ENCODE data around the gene SLIT1. TPM values are rescaled to one million over a fixed set of nuclear protein-coding genes. Genes with fewer than 3 reads are reported as not detected.
A peak's percentile ranks its signal among the peaks of the same experiment; 100 is the strongest.
"Not testable (repeated sequence)": the region's sequence is repeated elsewhere in the genome, so short reads cannot be mapped to it uniquely, and the experiment has no call there.

SLIT1 gene
- total RNA-seq, 1 donor from 2014 or later, result 0.26 TPM

DNA sequence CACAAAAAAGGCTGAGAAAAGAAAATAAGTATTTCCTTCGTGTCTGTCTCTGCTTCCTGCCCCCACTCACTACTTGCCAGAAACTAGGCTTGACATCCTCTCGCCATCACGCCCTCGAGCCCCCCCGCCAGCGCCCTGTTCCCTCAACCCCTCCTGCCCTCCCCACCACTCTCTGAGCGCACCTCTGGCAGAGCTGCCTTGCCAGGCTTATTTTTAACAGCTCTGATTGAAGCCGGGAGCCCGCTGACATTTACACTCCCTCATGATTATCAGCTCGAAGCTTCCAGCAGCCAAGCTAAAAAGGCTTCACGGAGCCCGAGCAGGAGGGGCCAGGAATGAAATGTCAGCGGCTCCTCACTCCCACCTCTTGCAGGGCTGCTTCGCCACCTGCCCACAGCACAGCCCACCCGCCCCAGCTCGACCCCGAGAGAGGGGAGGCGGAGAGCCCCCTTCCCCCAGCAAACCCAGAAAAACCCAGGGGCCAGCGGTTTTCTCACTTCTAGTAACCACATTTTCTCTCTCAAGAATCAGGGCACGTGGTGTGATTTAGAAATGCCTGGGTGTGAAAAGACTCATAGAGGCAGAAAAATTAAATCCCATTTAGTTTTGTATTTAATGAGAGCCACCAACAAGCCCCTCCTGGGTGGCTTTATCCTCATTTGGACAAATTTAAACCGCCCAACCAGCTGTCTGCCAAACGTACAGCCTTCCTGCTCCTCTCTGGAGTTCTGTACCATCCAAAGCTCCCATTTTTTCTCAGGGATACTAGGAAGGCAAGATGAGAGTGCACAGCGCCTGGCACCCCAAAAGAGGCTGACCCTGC lies 89.3 kb downstream of the SLIT1 start:
- Mint-ChIP-seq H3K27me3 (peaks cover 25% of the 10 kb centered on the region), H3K4me1 (no peaks in the 10 kb centered on the region), H3K27ac (no peak overlapping the region), H3K36me3 (ENCODE audit: low read depth) (no peaks in the 10 kb centered on the region), H3K4me3 (no peak overlapping the region), H3K9me3 (no peaks in the 10 kb centered on the region)
- intact Hi-C loops (cut with micrococcal nuclease), result no loop called here
- no peak for DNase-seq

DNA sequence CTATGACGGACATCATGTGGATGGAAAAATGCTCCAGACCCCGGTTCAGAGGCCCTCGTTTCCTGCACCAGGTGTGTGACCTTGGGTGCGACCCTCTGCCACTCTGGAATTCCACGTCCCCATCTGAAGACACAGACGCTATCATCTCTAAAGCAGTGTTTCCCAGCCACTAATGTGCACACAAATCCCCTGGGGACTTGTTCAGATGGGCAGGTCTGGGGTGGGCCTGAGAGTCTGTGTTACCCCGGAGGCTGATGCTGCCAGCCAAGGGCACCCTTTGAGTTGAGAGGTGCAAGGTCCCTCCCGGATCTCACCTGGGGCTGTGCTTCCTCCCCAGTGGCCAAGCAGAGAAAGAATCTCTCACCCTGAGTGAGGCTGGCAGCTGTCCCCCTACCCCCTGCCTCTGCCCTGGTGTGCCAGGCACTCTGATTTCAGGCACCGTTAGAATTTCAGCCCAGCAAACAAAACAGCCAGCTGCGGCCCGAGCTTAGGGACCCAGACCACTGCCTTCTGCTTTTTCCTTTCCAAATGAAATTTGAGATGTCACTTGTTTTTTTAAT lies 90.0 kb downstream of the SLIT1 start:
- DNase-seq, result no peak
- intact Hi-C loops (cut with micrococcal nuclease), result no loop called here
- Mint-ChIP-seq H3K27ac (no peak overlapping the region), H3K4me3 (no peak overlapping the region), H3K27me3 (peaks cover 30% of the 10 kb centered on the region), H3K4me1 (no peaks in the 10 kb centered on the region), H3K9me3 (no peaks in the 10 kb centered on the region), H3K36me3 (ENCODE audit: low read depth) (no peaks in the 10 kb centered on the region)

DNA sequence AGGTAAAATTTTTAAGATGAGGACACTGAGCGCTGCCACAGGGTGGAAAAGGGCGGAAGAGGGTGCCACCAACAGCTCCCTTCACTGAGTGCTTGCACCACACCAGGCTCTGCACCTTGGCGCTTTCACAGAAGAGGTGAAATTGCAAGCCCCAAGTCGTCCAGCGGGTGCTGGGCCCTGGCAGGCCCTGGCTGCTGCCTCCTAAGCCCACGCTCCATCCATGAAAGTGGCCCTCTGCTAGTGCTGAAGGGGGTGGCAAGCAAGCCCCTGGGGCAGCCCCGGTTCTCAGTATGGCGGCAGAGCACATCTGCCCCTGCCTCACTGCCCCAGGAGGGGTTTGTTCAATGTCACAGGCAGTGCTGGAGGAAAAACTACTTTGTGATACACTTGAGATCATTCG lies 95.1 kb downstream of the SLIT1 start:
- Mint-ChIP-seq H3K27ac (no peak overlapping the region), H3K36me3 (ENCODE audit: low read depth) (no peaks in the 10 kb centered on the region), H3K9me3 (no peaks in the 10 kb centered on the region), H3K4me1 (no peaks in the 10 kb centered on the region), H3K4me3 (no peak overlapping the region), H3K27me3 (peaks cover 46% of the 10 kb centered on the region)
- intact Hi-C loops (cut with micrococcal nuclease), result no loop called here
- no peak for DNase-seq

DNA sequence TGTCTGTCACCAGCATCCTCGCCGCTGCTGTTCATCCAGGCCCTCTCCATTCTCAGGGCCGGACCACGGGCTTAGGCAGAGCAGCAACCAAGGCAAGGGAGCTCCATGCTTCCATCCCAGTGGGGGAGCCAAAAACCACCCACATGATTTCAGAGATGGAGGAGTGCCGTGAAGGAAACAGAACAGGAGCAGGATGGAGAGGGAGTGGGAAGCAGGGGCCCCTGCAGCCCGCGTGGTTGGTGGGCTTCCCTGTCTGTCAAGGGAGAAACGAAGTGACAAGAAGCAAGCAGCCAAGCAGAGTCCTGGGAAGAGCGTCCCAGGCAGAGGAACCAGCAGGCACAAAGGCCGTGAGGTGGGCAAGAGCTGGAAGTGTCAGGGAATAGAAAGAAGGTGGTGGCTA lies 95.7 kb downstream of the SLIT1 start:
- H3K27me3 Mint-ChIP-seq, result peaks cover 42% of the 10 kb centered on the region
- H3K4me1 Mint-ChIP-seq, result no peaks in the 10 kb centered on the region
- H3K27ac Mint-ChIP-seq, result no peak overlapping the region
- intact Hi-C loops (cut with micrococcal nuclease), result no loop called here
- H3K4me3 Mint-ChIP-seq, result no peak overlapping the region
- H3K36me3 Mint-ChIP-seq (ENCODE audit: low read depth), result no peaks in the 10 kb centered on the region
- DNase-seq, result no peak
- no peaks in the 10 kb centered on the region for H3K9me3 Mint-ChIP-seq

DNA sequence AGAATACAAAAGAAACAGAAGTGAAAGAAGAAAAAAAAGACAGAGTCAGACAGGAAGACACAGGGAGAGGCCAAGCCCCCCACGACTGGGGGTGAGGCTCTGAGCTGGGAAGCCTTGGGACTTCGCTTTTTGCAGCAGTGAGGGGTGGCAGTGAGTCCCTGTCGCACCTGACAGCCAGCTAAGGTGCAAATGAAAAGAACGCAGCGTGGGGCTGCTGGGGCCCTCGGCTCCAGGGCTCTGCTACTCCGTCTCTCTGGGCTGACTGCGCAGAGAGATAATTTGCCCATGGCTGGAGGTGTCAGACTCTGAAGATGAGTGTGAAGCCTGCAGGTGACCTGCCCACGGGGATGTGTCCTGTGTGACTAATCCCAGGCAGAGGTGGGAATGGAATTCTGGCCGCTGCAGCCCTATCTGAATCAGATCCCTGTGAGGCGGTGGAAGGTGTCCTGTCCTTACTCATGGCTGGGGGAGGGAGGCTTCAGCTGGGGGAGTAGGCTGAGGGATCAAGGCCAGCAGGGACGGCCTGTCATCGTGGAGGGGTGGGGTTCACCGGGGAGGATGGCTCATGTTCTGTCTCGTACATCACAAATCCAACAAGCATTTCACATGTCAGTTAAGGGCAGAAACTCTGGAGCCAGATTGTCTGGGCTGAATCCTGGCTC lies 96.4 kb downstream of the SLIT1 start:
- no peaks in the 10 kb centered on the region for H3K9me3 Mint-ChIP-seq
- no peak for DNase-seq
- intact Hi-C loops (cut with micrococcal nuclease), result no loop called here
- no peak overlapping the region for H3K27ac Mint-ChIP-seq
- H3K27me3 Mint-ChIP-seq, result peaks cover 39% of the 10 kb centered on the region
- no peaks in the 10 kb centered on the region for H3K4me1 Mint-ChIP-seq
- no peak overlapping the region for H3K4me3 Mint-ChIP-seq
- H3K36me3 Mint-ChIP-seq (ENCODE audit: low read depth), result no peaks in the 10 kb centered on the region

DNA sequence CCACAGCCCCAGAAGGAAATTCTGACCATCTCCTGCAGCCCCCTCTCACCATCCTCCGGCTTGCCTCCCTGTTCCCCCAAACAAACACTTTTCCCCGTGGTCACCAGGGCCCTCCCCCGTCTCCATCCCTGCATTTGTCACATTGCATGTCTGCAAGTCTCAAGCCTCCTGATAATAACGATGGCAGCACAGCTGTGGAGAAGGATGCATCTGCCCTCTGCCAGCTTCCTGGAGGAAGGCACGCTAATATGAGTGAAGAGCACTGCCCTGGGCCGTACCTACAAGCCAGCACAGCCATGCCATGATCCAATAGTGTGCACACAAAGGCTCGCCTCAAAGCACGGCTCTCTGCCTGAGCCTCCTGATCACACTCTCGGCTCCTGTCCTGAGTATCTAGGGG lies 98.5 kb downstream of the SLIT1 start:
- H3K4me1 Mint-ChIP-seq, result no peaks in the 10 kb centered on the region
- peaks cover 30% of the 10 kb centered on the region for H3K27me3 Mint-ChIP-seq
- H3K4me3 Mint-ChIP-seq, result no peak overlapping the region
- H3K27ac Mint-ChIP-seq, result no peak overlapping the region
- no peaks in the 10 kb centered on the region for H3K36me3 Mint-ChIP-seq (ENCODE audit: low read depth)
- no peaks in the 10 kb centered on the region for H3K9me3 Mint-ChIP-seq
- intact Hi-C loops (cut with micrococcal nuclease), result no loop called here
- no peak for DNase-seq

DNA sequence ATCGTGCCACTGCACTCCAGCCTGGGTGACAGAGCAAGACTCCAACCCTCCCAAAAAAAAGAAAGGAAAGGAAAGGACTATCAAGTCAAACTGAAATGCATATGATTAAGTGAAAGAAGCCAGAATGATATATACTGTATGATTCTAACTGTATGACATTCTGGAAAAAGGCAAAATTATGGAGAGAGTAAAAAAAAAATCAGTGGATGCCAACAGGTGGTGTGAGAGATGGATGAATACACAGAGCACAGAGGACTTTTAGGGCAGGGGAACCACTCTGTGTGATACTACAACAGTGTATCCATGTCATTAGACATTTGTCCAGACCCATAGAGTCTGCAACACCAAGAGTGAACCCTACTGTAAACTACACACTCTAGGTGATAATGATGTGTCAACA lies 99.2 kb downstream of the SLIT1 start:
- no peaks in the 10 kb centered on the region for H3K4me1 Mint-ChIP-seq
- intact Hi-C loops (cut with micrococcal nuclease), result no loop called here
- H3K27ac Mint-ChIP-seq, result no peak overlapping the region
- peaks cover 33% of the 10 kb centered on the region for H3K27me3 Mint-ChIP-seq
- no peak for DNase-seq
- H3K4me3 Mint-ChIP-seq, result no peak overlapping the region
- no peaks in the 10 kb centered on the region for H3K9me3 Mint-ChIP-seq
- no peaks in the 10 kb centered on the region for H3K36me3 Mint-ChIP-seq (ENCODE audit: low read depth)

DNA sequence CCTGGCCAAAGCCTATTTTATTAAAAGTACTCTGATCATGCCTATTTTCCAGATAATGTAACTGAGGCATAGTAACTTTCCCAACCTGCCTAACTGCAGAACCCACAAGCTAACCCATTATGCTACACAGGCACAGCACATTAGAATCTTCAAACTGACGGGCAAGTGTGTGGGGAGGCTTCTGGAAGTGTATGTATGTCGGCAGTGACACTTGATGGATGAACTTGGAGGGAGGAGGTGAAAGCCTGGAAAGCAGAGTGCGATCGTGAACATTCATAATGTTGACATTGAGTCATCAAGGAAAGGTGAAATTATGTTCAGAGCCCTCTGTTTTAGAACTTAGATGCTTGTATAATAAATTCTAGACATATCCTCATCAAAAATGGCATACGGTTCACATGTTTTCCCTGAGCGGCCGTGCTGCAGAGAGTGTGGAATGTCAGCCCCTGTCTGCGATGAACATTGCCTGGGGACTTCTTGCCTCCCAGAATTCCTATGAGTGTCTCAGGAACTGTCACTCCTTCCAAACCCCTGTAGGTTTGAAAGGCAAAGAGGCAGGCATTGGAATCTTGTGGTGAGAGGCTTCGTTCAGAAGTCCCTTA lies 102.4 kb downstream of the SLIT1 start:
- H3K4me3 Mint-ChIP-seq, result no peak overlapping the region

DNA sequence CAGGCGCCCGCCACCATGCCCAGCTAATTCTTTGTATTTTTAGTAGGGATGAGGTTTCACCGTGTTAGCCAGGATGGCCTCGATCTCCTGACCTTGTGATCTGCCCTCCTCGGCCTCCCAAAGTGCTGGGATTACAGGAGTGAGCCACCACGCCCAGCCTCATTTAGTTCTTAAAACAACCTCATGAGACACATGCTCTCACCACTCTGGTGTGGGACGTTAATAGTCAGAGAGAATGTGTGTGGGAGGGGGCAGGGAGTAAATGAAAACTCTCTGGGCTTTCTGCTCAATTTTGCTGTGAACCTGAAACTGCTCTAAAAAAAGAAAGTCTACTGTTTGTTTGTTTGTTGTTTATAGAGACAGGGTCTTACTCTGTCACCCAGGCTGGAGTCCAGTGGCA lies 103.2 kb downstream of the SLIT1 start:
- H3K4me3 Mint-ChIP-seq; H3K4me1 Mint-ChIP-seq; H3K27ac Mint-ChIP-seq; H3K36me3 Mint-ChIP-seq (ENCODE audit: low read depth); H3K9me3 Mint-ChIP-seq; intact Hi-C loops (cut with micrococcal nuclease); DNase-seq: not testable (repeated sequence)
- H3K27me3 Mint-ChIP-seq, result peaks cover 17% of the 10 kb centered on the region

More for the DNA sequence above, 102.4 kb downstream of the SLIT1 start:
- Mint-ChIP-seq H3K36me3 (ENCODE audit: low read depth) (no peaks in the 10 kb centered on the region), H3K27ac (no peak overlapping the region), H3K27me3 (peaks cover 15% of the 10 kb centered on the region), H3K4me1 (no peaks in the 10 kb centered on the region), H3K9me3 (no peaks in the 10 kb centered on the region)
- intact Hi-C loops (cut with micrococcal nuclease), result no loop called here
- no peak for DNase-seq

DNA sequence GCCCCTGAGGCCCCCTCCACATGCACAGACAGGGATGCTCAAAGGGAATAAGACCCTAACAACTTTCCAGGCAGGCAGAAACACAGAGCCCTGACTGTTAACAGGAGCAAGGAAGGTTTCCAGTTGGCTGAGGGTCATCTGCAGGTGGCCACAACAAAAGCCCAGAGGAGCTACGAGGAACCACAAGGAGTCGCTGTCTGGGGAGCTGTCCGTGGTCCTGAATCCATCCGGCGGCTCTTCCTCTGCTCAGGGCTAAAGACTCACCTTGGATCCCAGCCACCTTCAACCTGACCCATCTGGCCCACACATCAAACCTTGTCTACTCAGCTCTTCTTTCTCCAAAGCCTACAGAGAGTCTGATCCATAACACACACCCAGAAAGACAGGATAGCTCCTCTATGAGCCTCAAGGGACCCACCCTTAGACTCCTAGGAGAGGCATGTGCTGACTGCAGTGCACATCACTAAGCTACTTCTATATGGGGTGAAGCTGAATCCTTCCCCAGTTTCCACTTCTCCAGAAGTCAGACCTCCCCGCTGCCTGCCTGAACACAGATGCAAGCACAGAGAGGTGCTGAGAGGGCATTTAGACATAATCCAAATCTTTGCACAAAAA lies 104.0 kb downstream of the SLIT1 start:
- Mint-ChIP-seq H3K4me1 (no peaks in the 10 kb centered on the region), H3K27ac (no peak overlapping the region), H3K36me3 (ENCODE audit: low read depth) (no peaks in the 10 kb centered on the region), H3K4me3 (no peak overlapping the region), H3K27me3 (peaks cover 14% of the 10 kb centered on the region), H3K9me3 (no peaks in the 10 kb centered on the region)
- peak; percentile 89 for DNase-seq
- intact Hi-C loops (cut with micrococcal nuclease), result no loop called here

DNA sequence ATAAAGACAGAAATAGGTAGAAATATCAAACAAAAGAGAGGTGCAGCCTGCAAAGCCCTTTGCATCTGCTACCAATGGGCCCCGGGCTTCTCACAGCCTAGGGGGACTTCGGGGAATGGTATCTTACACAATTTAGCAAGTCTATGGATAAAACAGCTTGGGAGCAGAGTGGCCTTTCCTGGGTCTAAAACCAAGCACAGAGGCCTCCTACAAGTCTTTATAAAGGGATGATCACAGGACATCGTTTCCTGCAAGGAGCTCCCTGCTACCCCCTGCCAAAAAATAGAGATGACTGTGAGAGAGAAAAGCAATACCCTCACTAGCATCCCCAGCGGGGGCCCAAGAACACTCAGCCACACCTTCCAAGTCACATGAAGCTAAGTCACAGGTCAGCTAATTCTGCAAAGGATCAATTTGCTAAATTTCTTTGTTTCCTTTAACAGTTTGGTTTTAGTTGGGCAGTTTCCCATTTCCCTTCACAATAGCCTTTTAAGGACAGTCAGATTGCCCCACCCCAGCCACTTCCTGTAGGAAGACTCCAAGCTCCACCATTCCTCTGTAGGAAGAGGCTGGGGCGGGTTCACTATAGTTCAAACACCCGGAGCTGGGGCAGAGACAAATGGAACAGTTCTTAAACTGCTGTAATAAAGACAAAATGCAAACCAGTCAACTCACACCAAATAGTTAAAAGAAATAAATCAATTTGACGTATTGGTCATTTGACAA lies 105.5 kb downstream of the SLIT1 start:
- H3K27ac Mint-ChIP-seq, result no peak overlapping the region
- no peak overlapping the region for H3K4me3 Mint-ChIP-seq
- H3K36me3 Mint-ChIP-seq (ENCODE audit: low read depth), result no peaks in the 10 kb centered on the region
- no peaks in the 10 kb centered on the region for H3K4me1 Mint-ChIP-seq
- H3K9me3 Mint-ChIP-seq, result no peaks in the 10 kb centered on the region
- H3K27me3 Mint-ChIP-seq, result peaks cover 15% of the 10 kb centered on the region
- no peak for DNase-seq
- intact Hi-C loops (cut with micrococcal nuclease), result no loop called here

DNA sequence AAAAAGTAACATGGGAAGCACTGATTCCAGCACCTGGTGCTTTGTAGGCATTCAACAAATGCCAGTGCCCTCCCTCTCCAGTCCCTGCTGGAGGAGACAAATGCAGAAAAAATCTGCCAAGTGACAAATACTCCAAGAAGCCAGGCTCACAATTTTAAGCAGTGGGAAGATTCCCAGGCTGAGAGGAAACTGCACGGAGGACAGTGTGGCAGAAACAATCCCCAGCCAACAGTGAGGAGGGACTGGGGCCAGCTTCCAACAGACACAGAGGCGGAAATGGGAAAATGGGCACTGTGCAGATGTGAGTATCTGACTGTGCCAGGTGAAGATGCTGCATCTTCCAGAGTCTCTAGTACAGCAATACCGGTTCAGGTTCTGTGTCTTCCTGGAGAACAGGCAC lies 106.3 kb downstream of the SLIT1 start:
- no peaks in the 10 kb centered on the region for H3K9me3 Mint-ChIP-seq

DNA sequence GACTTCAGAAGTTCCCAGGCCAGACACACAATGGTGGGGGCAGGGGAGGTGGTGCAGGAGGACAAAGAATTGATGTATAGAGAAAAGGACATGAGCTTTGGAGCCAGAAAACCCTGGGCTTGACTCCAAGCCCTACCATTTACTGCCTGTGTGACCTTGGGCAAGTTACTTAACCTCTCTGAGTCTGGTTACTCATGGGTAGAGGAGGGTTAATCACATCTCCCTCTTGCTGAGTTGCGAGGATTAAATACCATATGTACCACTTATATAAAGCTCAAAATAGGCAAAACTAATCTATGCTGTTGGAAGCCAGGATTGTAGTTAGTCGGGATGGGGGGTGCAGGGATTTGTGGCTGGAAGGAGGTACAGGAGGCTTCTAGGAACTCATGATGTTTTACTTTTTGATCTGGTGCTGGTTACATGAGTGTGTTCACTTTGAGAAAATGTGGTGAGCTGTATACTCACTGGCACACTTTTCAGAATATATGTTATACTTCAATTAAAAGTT lies 106.8 kb downstream of the SLIT1 start:
- H3K27ac Mint-ChIP-seq, result no peak overlapping the region
- peaks cover 17% of the 10 kb centered on the region for H3K27me3 Mint-ChIP-seq
- no peaks in the 10 kb centered on the region for H3K36me3 Mint-ChIP-seq (ENCODE audit: low read depth)
- no peak for DNase-seq
- H3K9me3 Mint-ChIP-seq, result no peaks in the 10 kb centered on the region
- H3K4me1 Mint-ChIP-seq, result no peaks in the 10 kb centered on the region
- intact Hi-C loops (cut with micrococcal nuclease), result no loop called here
- H3K4me3 Mint-ChIP-seq, result no peak overlapping the region

More for the DNA sequence above, 106.3 kb downstream of the SLIT1 start:
- no peak overlapping the region for H3K27ac Mint-ChIP-seq
- H3K4me3 Mint-ChIP-seq, result no peak overlapping the region
- intact Hi-C loops (cut with micrococcal nuclease), result no loop called here
- DNase-seq, result no peak
- no peaks in the 10 kb centered on the region for H3K4me1 Mint-ChIP-seq
- H3K36me3 Mint-ChIP-seq (ENCODE audit: low read depth), result no peaks in the 10 kb centered on the region
- H3K27me3 Mint-ChIP-seq, result peaks cover 15% of the 10 kb centered on the region

Measured in activated CD4-positive, alpha-beta T cell treated with anti-CD3 and anti-CD28 coated beads, Interleukin-2, amount 10 ng/mL, durations not matched to agents 24 days and 14 days (primary cell).